HepG2 (cell line): ENCODE measurements around the gene TMEM74B. TPM values are rescaled to one million over a fixed set of nuclear protein-coding genes. Genes with fewer than 3 reads are reported as not detected.

Experiments used
- ATAC-seq: fragments of 200-7000 bp; cut with Tn5 transposase; 3 replicates; pipeline ENCODE4 v1.9.1; 2020; ENCODE audit warnings: mild to moderate bottlenecking, moderate library complexity
- BruUV-seq: library from RNA; stranded (reverse); fragments of 400-500 nt; replicated peaks from 2 replicates; lab custom pipeline; 2021; lab: Mats Ljungman, UMichigan
- CTCF ChIA-PET: fragments of 300-600 bp; formaldehyde crosslinking; extraction: SDS; loops from one replicate; lab custom pipeline; 2021; ENCODE audit warnings: low total read pairs, inconsistent platforms, low intra/inter-chr PET ratio; lab: Yijun Ruan, JAX
- POLR2A ChIA-PET: fragments of 350-600 bp; sonication (Branson Sonifier 250); formaldehyde crosslinking; loops from one replicate; lab custom pipeline; 2020; ENCODE audit warnings: antibody characterized with exemption, inconsistent platforms; lab: Yijun Ruan, JAX
- DNase-seq: peaks from one replicate; pipeline ENCODE4 v3.0.0-alpha.2; 2015; ENCODE audit warnings: low spot score
- FAIRE-seq: peaks from 3 replicates; lab custom pipeline; 2011; peaks lifted over from hg19 to GRCh38; lab: Jason Lieb, UNC
- H2AFZ ChIP-seq: one replicate; pipeline ENCODE4 v1.6.1; 2011; ENCODE audit warnings: low read length, inconsistent platforms
- H3K27ac ChIP-seq: fragments of 300-600 bp; 3 replicates; pipeline ENCODE4 v1.8.0; 2011; ENCODE audit warnings: mixed run types, mild to moderate bottlenecking, mixed read lengths, low read length, inconsistent platforms; ENCODE audit not compliant: insufficient read depth; ENCODE audit errors: extremely low read length
- H3K27me3 ChIP-seq, 2 experiments: fragments of 200-600 bp in 1 of 2; 2 replicates in 1 of 2; 3 replicates in 1 of 2; pipeline versions ENCODE4 v1.6.0 to v1.8.0; 2011; ENCODE audit warnings: low read length in 2 of 2, mild to moderate bottlenecking in 2 of 2, moderate library complexity in 2 of 2, inconsistent platforms in 1 of 2; ENCODE audit not compliant: insufficient read depth in 2 of 2, control insufficient read depth in 1 of 2
- H3K36me3 ChIP-seq, 2 experiments: fragments of 200-600 bp in 1 of 2; replicated peaks in 1 of 2; 2 replicates in 1 of 2; 3 replicates in 1 of 2; pipeline versions ENCODE4 v1.5.1 to v1.8.0; 2011; ENCODE audit warnings: low read length in 2 of 2, inconsistent platforms in 1 of 2; ENCODE audit not compliant: insufficient read depth in 2 of 2, control insufficient read depth in 1 of 2
- H3K4me1 ChIP-seq: 2 replicates; pipeline ENCODE4 v1.5.1; 2012; ENCODE audit warnings: low read length, inconsistent platforms; ENCODE audit not compliant: insufficient read depth
- H3K4me2 ChIP-seq: 2 replicates; pipeline ENCODE4 v1.6.0; 2011; ENCODE audit warnings: low read depth, low read length, inconsistent platforms
- H3K4me3 ChIP-seq, 3 experiments: fragments of 200-600 bp in 1 of 3; sonication (generic), shearing (Covaris generic) in 1 of 3; replicated peaks in 1 of 3; 2 replicates each; pipeline ENCODE4 v1.5.1; 2011 to 2016; ENCODE audit warnings: low read length in 3 of 3, inconsistent platforms in 2 of 3, low read depth in 2 of 3, mild to moderate bottlenecking in 2 of 3, control low read depth in 1 of 3, mixed read lengths in 1 of 3; ENCODE audit not compliant: insufficient read depth in 1 of 3
- H3K79me2 ChIP-seq: one replicate; pipeline ENCODE4 v1.6.1; 2011; ENCODE audit warnings: low read length, inconsistent platforms; ENCODE audit not compliant: insufficient read depth
- H3K9ac ChIP-seq: 2 replicates; pipeline ENCODE4 v1.6.0; 2011; ENCODE audit warnings: mild to moderate bottlenecking, low read depth, low read length, inconsistent platforms; ENCODE audit not compliant: insufficient read depth
- H3K9me3 ChIP-seq: 2 replicates; pipeline ENCODE4 v1.5.1; 2012; ENCODE audit warnings: mild to moderate bottlenecking, low read length
- H4K20me1 ChIP-seq: 2 replicates; pipeline ENCODE4 v1.6.0; 2011; ENCODE audit warnings: inconsistent platforms, mild to moderate bottlenecking, low read length, moderate library complexity; ENCODE audit not compliant: insufficient read depth
- CENPBD1 ChIP-seq: sonication (generic); formaldehyde crosslinking; IDR thresholded peaks from 2 replicates; pipeline ENCODE4 v1.8.0; 2022; ENCODE audit warnings: missing genetic modification reagents, low read depth, mild to moderate bottlenecking, borderline replicate concordance
- ETV6 ChIP-seq: sonication (generic); formaldehyde crosslinking; conservative IDR thresholded peaks from 2 replicates; pipeline ENCODE4 v1.4.0; 2020; ENCODE audit warnings: missing genetic modification reagents
- GTF2F1 ChIP-seq: fragments of 150-350 bp; IDR thresholded peaks from 2 replicates; pipeline ENCODE4 v1.6.1; 2014; ENCODE audit warnings: low read length
- HDAC1 ChIP-seq: sonication (generic); formaldehyde crosslinking; IDR thresholded peaks from 2 replicates; pipeline ENCODE4 v1.5.1; 2020; ENCODE audit warnings: mild to moderate bottlenecking, missing genetic modification reagents
- HHEX ChIP-seq: IDR thresholded peaks from 2 replicates; pipeline ENCODE4 v1.6.1; 2016; ENCODE audit warnings: control low read depth
- HIC2 ChIP-seq: sonication (generic); formaldehyde crosslinking; IDR thresholded peaks from 2 replicates; pipeline ENCODE4 v1.9.0; 2022; ENCODE audit warnings: low read depth, missing genetic modification reagents
- NFIB ChIP-seq: sonication (generic); formaldehyde crosslinking; IDR thresholded peaks from 2 replicates; pipeline ENCODE4 v1.9.0; 2021; ENCODE audit warnings: missing genetic modification reagents, mild to moderate bottlenecking, borderline replicate concordance
- POLR2G ChIP-seq: fragments of 200-400 bp; formaldehyde crosslinking; IDR thresholded peaks from 2 replicates; pipeline ENCODE4 v1.6.1; 2018; ENCODE audit warnings: mild to moderate bottlenecking, low read depth, low read length, moderate library complexity
- SKI ChIP-seq: fragments of 450-650 bp; IDR thresholded peaks from one replicate; pipeline ENCODE4 v1.6.1; 2018; ENCODE audit warnings: mild to moderate bottlenecking; ENCODE audit not compliant: partially characterized antibody
- TOE1 ChIP-seq: sonication (generic); formaldehyde crosslinking; IDR thresholded peaks from 2 replicates; pipeline ENCODE4 v1.4.0; 2020; ENCODE audit warnings: mild to moderate bottlenecking, missing genetic modification reagents
- ZBTB2 ChIP-seq: sonication (generic); formaldehyde crosslinking; IDR thresholded peaks from 2 replicates; pipeline ENCODE4 v1.8.0; 2022; ENCODE audit warnings: low read depth, missing genetic modification reagents
- ZBTB42 ChIP-seq: sonication (generic); formaldehyde crosslinking; IDR thresholded peaks from 2 replicates; pipeline ENCODE4 v1.5.0; 2020; ENCODE audit warnings: mild to moderate bottlenecking, missing genetic modification reagents
- ZBTB7A ChIP-seq: sonication (generic); formaldehyde crosslinking; IDR thresholded peaks from 2 replicates; pipeline ENCODE4 v1.8.0; 2022; ENCODE audit warnings: mild to moderate bottlenecking, missing genetic modification reagents
- ZFP1 ChIP-seq: IDR thresholded peaks from 2 replicates; pipeline ENCODE4 v1.6.1; 2016
- ZFP62 ChIP-seq: sonication (generic); formaldehyde crosslinking; IDR thresholded peaks from 2 replicates; pipeline ENCODE4 v1.4.0; 2020; ENCODE audit warnings: missing genetic modification reagents
- ZHX1 ChIP-seq: sonication (generic); formaldehyde crosslinking; IDR thresholded peaks from 2 replicates; pipeline ENCODE4 v1.8.1; 2022; ENCODE audit warnings: low read depth, mild to moderate bottlenecking, missing genetic modification reagents
- ZNF451 ChIP-seq: sonication (generic); formaldehyde crosslinking; IDR thresholded peaks from 2 replicates; pipeline ENCODE4 v1.5.0; 2020; ENCODE audit warnings: mild to moderate bottlenecking, missing genetic modification reagents
- ZNF788 ChIP-seq: sonication (generic); formaldehyde crosslinking; IDR thresholded peaks from 2 replicates; pipeline ENCODE4 v1.5.0; 2020; ENCODE audit warnings: mild to moderate bottlenecking, missing genetic modification reagents, borderline replicate concordance
- ZNF790 ChIP-seq: sonication (generic); formaldehyde crosslinking; IDR thresholded peaks from 2 replicates; pipeline ENCODE4 v1.8.0; 2022; ENCODE audit warnings: missing genetic modification reagents, mild to moderate bottlenecking, borderline replicate concordance
- ZSCAN20 ChIP-seq: sonication (generic); formaldehyde crosslinking; IDR thresholded peaks from 2 replicates; pipeline ENCODE4 v1.4.0; 2020; ENCODE audit warnings: missing genetic modification reagents, mild to moderate bottlenecking, borderline replicate concordance
- WGBS: methylation state at CpG from one replicate; pipeline ENCODE4 v1.1.6; 2017; ENCODE audit warnings: low lambda C conversion rate; 5-methylcytosine and 5-hydroxymethylcytosine counted together
- in situ Hi-C: cut with HindIII; loops from 2 replicates; pipeline ENCODE4 v1.10.0; 2017; ENCODE audit warnings: low pct_unique_long_range_greater_than_20kb; ENCODE audit not compliant: extremely low pct_ligation_motif_present
- intact Hi-C: fragments of 100-400 bp; cut with micrococcal nuclease; formaldehyde crosslinking; loops from one replicate; pipeline ENCODE4 v1.10.0; 2022; ENCODE audit not compliant: unreplicated experiment
- polyA plus RNA-seq, 8 experiments: library from polyadenylated mRNA; depleted of rRNA in 3 of 8; stranded (reverse) in 7 of 8; unstranded in 1 of 8; fragments of >200 nt; fragmentation: Illumina TruSeq in 4 of 8; extraction: Trizol in 4 of 8; gene quantifications; 2 replicates each; pipeline versions ENCODE4 v1.2.1 to v1.2.3, GENCODE V29; 2011 to 2016; ENCODE audit warnings: low read depth in 4 of 8, missing spikeins in 1 of 8, mixed read lengths in 1 of 8; ENCODE audit not compliant: insufficient read depth in 1 of 8
- total RNA-seq, 5 experiments: library from RNA; depleted of rRNA; stranded (reverse); fragments of >200 nt; fragmentation: Illumina TruSeq; extraction: Trizol; gene quantifications; 2 replicates each; pipeline ENCODE4 v1.2.3, GENCODE V29; 2016; ENCODE audit warnings: low read depth in 1 of 5

Gene TMEM74B
- total and polyA plus RNA-seq, 2 of the 13 experiments (the other 11 are each of a cell fraction or from before 2014, with no cell fraction given) = 4.7 to 18.4 TPM

GRCh38 chr20:1165521-1165920, 19.3 kb downstream of the TMEM74B start (continued):
- TF ChIP-seq POLR2G (peak; percentile 22; the same call in 1 of the 2 replicates), HDAC1 (CRISPR knock-in tag) (no peak), NFIB (no peak), ETV6 (no peak), GTF2F1 (no peak), ZNF788 (CRISPR knock-in tag) (no peak)

- Histone ChIP-seq H3K9me3 (no peaks in the 10 kb centered on the region), H3K4me1 (peaks cover 16% of the 10 kb centered on the region), H3K27me3 (no peaks in the 10 kb centered on the region), H3K4me3 (no peak overlapping the region), H3K36me3 (peaks cover 69 to 91% of the 10 kb centered on the region in 2 experiments), H3K79me2 (no peaks in the 10 kb centered on the region), H2AFZ (no peak overlapping the region), H3K27ac (no peak overlapping the region), H4K20me1 (no peaks in the 10 kb centered on the region; the same call in 1 of the 2 replicates), H3K4me2 (no peak overlapping the region), H3K9ac (no peak overlapping the region)
- 95% methylated on average over 7 of the region's 7 CpGs for WGBS
- TSS peak; percentile 20 for BruUV-seq
- in situ Hi-C loops = no loop called here
- FAIRE-seq = no peak
- no peak for ATAC-seq
- ChIA-PET CTCF (no interaction called here), POLR2A (no interaction called here)
- intact Hi-C loops = no loop called here
- DNase-seq = no peak
- TF ChIP-seq ZSCAN20 (CRISPR knock-in tag) (no peak), CENPBD1 (no peak), ZFP62 (no peak), ZBTB2 (CRISPR knock-in tag) (no peak), ZFP1 (CRISPR knock-in tag) (no peak), ZBTB42 (CRISPR knock-in tag) (no peak), ZNF451 (CRISPR knock-in tag) (no peak), ZHX1 (CRISPR knock-in tag) (no peak), ZBTB7A (CRISPR knock-in tag) (no peak), TOE1 (CRISPR knock-in tag) (no peak), HIC2 (CRISPR knock-in tag) (no peak), SKI (no peak), ZNF790 (CRISPR knock-in tag) (no peak), HHEX (CRISPR knock-in tag) (no peak)
Observed at GRCh38 chr20:1164871-1165270, 19.9 kb downstream of the TMEM74B start.
